Endothelial cell of umbilical vein (primary cell): ENCODE data around the gene SGCE. TPM values are rescaled to one million over a fixed set of nuclear protein-coding genes. Genes with fewer than 3 reads are reported as not detected.

Experiments
- BruUV-seq: library from RNA; stranded (reverse); fragments of 400-500 nt; replicated peaks from 2 replicates; lab custom pipeline; 2021; lab: Mats Ljungman, UMichigan
- CTCF ChIA-PET: fragments of 300-600, 350-600 bp; sonication (Branson Sonifier 250); formaldehyde crosslinking; loops from one replicate; lab custom pipeline; 2021; ENCODE audit warnings: antibody characterized with exemption, inconsistent platforms; lab: Charles Lee
- POLR2A ChIA-PET: fragments of 300-600, 350-600 bp; sonication (Branson Sonifier 250); formaldehyde crosslinking; loops from one replicate; lab custom pipeline; 2021; ENCODE audit warnings: antibody characterized with exemption, inconsistent platforms; lab: Charles Lee
- DNase-seq: peaks from one replicate; pipeline ENCODE4 v3.0.0-alpha.2; 2011; ENCODE audit warnings: low read depth, low spot score
- FAIRE-seq: peaks from 2 replicates; lab custom pipeline; 2011; peaks lifted over from hg19 to GRCh38; lab: Jason Lieb, UNC
- H2AFZ ChIP-seq: 2 replicates; pipeline ENCODE4 v1.6.0; 2012; ENCODE audit warnings: low read depth, low read length, control low read depth, inconsistent platforms
- H3K27ac ChIP-seq: 2 replicates; pipeline ENCODE4 v1.5.1; 2011; ENCODE audit warnings: low read depth, mild to moderate bottlenecking, control low read depth, low read length, moderate library complexity; ENCODE audit not compliant: insufficient read depth
- H3K27me3 ChIP-seq, 2 experiments: 2 replicates each; pipeline versions ENCODE4 v1.6.0 to v1.6.1; 2011; ENCODE audit warnings: low read length in 2 of 2, mixed read lengths in 1 of 2; ENCODE audit not compliant: control insufficient read depth in 2 of 2, insufficient read depth in 2 of 2
- H3K36me3 ChIP-seq, 2 experiments: 2 replicates in 1 of 2; 3 replicates in 1 of 2; pipeline ENCODE4 v1.5.1; 2011; ENCODE audit warnings: low read length in 2 of 2, mild to moderate bottlenecking in 1 of 2, moderate library complexity in 1 of 2; ENCODE audit not compliant: control insufficient read depth in 2 of 2, insufficient read depth in 2 of 2; ENCODE audit errors: extremely low read depth in 1 of 2
- H3K4me1 ChIP-seq: 3 replicates; pipeline ENCODE4 v1.5.1; 2011; ENCODE audit warnings: mild to moderate bottlenecking, low read length; ENCODE audit not compliant: control insufficient read depth, insufficient read depth; ENCODE audit errors: extremely low read depth
- H3K4me2 ChIP-seq: 2 replicates; pipeline ENCODE4 v1.6.1; 2011; ENCODE audit warnings: low read length, control low read depth, mixed read lengths; ENCODE audit not compliant: insufficient read depth
- H3K4me3 ChIP-seq, 3 experiments: fragments of 200-600 bp in 1 of 3; sonication (generic), shearing (Covaris generic) in 1 of 3; replicated peaks in 1 of 3; 2 replicates each; pipeline ENCODE4 v1.5.1; 2011 to 2016; ENCODE audit warnings: control low read depth in 3 of 3, low read length in 3 of 3, mild to moderate bottlenecking in 2 of 3, inconsistent platforms in 1 of 3, low read depth in 1 of 3, moderate library complexity in 1 of 3; ENCODE audit not compliant: insufficient read depth in 1 of 3
- H3K79me2 ChIP-seq: 2 replicates; pipeline ENCODE4 v1.6.0; 2012; ENCODE audit warnings: low read length, inconsistent platforms; ENCODE audit not compliant: control insufficient read depth, insufficient read depth
- H3K9ac ChIP-seq: replicated peaks from 2 replicates; pipeline ENCODE3; 2011; ENCODE audit warnings: low read length, control low read depth; ENCODE audit not compliant: insufficient read depth; ENCODE audit errors: extremely low read depth
- H3K9me1 ChIP-seq: replicated peaks from 3 replicates; pipeline ENCODE4 v1.6.0; 2011; ENCODE audit warnings: mild to moderate bottlenecking, low read length; ENCODE audit not compliant: control insufficient read depth, insufficient read depth; ENCODE audit errors: extremely low read depth
- H3K9me3 ChIP-seq: replicated peaks from 2 replicates; pipeline ENCODE4 v1.5.1; 2012; ENCODE audit warnings: low read length, inconsistent platforms; ENCODE audit not compliant: control insufficient read depth, insufficient read depth
- H4K20me1 ChIP-seq: replicated peaks from 2 replicates; pipeline ENCODE3; 2011; ENCODE audit warnings: mild to moderate bottlenecking, low read length; ENCODE audit not compliant: control insufficient read depth, insufficient read depth; ENCODE audit errors: extremely low read depth
- CTCF ChIP-seq, 2 donors: IDR thresholded peaks; 1 replicate in 1 of 2; 2 replicates in 1 of 2; pipeline ENCODE4 v1.5.1; 2011; ENCODE audit warnings: low read length in 2 of 2, mild to moderate bottlenecking in 2 of 2, moderate library complexity in 2 of 2, control low read depth in 1 of 2, inconsistent platforms in 1 of 2, low read depth in 1 of 2; ENCODE audit not compliant: insufficient read depth in 1 of 2; ENCODE audit errors: extremely low read depth in 1 of 2
- EZH2 ChIP-seq: IDR thresholded peaks from 2 replicates; pipeline ENCODE4 v1.6.1; 2012; ENCODE audit warnings: borderline replicate concordance, low read depth, mild to moderate bottlenecking, moderate library complexity, low read length, inconsistent platforms; ENCODE audit not compliant: severe bottlenecking
- FOS ChIP-seq: IDR thresholded peaks from 2 replicates; pipeline ENCODE4 v1.6.1; 2011; ENCODE audit warnings: mild to moderate bottlenecking, low read length, moderate library complexity, borderline replicate concordance; ENCODE audit not compliant: insufficient read depth
- GATA2 ChIP-seq: IDR thresholded peaks from 2 replicates; pipeline ENCODE4 v1.7.0; 2011; ENCODE audit warnings: low read depth, mild to moderate bottlenecking, moderate library complexity, mixed read lengths, low read length; ENCODE audit not compliant: insufficient read length, insufficient read depth
- JUN ChIP-seq: IDR thresholded peaks from 2 replicates; pipeline ENCODE4 v1.6.1; 2011; ENCODE audit warnings: borderline replicate concordance, low read depth; ENCODE audit not compliant: insufficient read length, insufficient read depth
- MAX ChIP-seq: IDR thresholded peaks from 2 replicates; pipeline ENCODE4 v1.6.1; 2011; ENCODE audit not compliant: insufficient read depth, insufficient read length
- MYC ChIP-seq: IDR thresholded peaks from one replicate; pipeline ENCODE4 v1.6.1; 2011; ENCODE audit warnings: mild to moderate bottlenecking, low read depth, low read length
- POLR2A ChIP-seq: IDR thresholded peaks from 2 replicates; pipeline ENCODE4 v1.6.1; 2012; ENCODE audit warnings: low read depth, mild to moderate bottlenecking, control low read depth, low read length
- POLR2AphosphoS5 ChIP-seq: IDR thresholded peaks from 2 replicates; pipeline ENCODE4 v1.6.1; 2012; ENCODE audit warnings: low read depth, mild to moderate bottlenecking, control low read depth, low read length, moderate library complexity; ENCODE audit not compliant: insufficient read depth
- dilution Hi-C: fragments of 300-500 bp; cut with MboI; formaldehyde crosslinking; loops from one replicate; pipeline ENCODE4 v1.15.0; 2019; ENCODE audit warnings: low sequenced_read_pairs; ENCODE audit not compliant: extremely low pct_ligation_motif_present
- intact Hi-C: fragments of 100-400 bp; cut with micrococcal nuclease; formaldehyde crosslinking; loops from one replicate; pipeline ENCODE4 v1.10.0; 2022
- polyA plus RNA-seq, 4 experiments: library from polyadenylated mRNA; depleted of rRNA in 3 of 4; stranded (reverse) in 3 of 4; unstranded in 1 of 4; fragments of >200 nt; gene quantifications; 2 replicates each; pipeline versions ENCODE4 v1.2.1 to v1.2.3, GENCODE V29; 2011 to 2012; ENCODE audit warnings: missing spikeins in 1 of 4
- total RNA-seq: library from RNA; stranded (reverse); gene quantifications from 2 replicates; pipeline ENCODE4 v1.2.3, GENCODE V29; 2021

SGCE gene
- total and polyA plus RNA-seq, 2 donors (not counting 3 experiments of a cell fraction or from before 2014, with no cell fraction given), result 46.8 to 53.3 TPM

- intact Hi-C loops, result loop anchor here (10.0 kb wide), 1 partner anchor 59 kb away; no protein-coding TSS in a partner anchor
- Histone ChIP-seq H3K36me3 (no peaks in the 10 kb centered on the region), H3K4me1 (no peaks in the 10 kb centered on the region), H3K9me1 (no peaks in the 10 kb centered on the region), H2AFZ (no peak overlapping the region), H3K27me3 (no peaks in the 10 kb centered on the region), H3K9ac (no peak overlapping the region), H3K79me2 (no peaks in the 10 kb centered on the region), H3K4me2 (no peak overlapping the region), H3K27ac (no peak overlapping the region), H3K4me3 (no peak overlapping the region), H3K9me3 (no peaks in the 10 kb centered on the region), H4K20me1 (no peaks in the 10 kb centered on the region)
- CTCF ChIA-PET, result interaction anchor here (1.1 kb wide), 1 partner anchor 9 kb away, joined by 4 read pairs; no protein-coding TSS in a partner anchor
- dilution Hi-C loops, result no loop called here
- no peak for DNase-seq
- no peak for TF ChIP-seq JUN
- TF ChIP-seq EZH2, result no peak
- no peak for TF ChIP-seq MYC
- TF ChIP-seq GATA2, result no peak
- no peak for TF ChIP-seq POLR2A
- TF ChIP-seq MAX, result no peak
- no peak for TF ChIP-seq FOS
- no peak for TF ChIP-seq CTCF (IDR thresholded peaks at IDR 0.05; ENCODE audit: extremely low read depth in 1 of 2, insufficient read depth in 1 of 2, low read depth in 1 of 2, low read length in 2 of 2)
- TF ChIP-seq POLR2AphosphoS5, result no peak
- POLR2A ChIA-PET, result no interaction called here
- BruUV-seq, result no TSS peak
- no peak for FAIRE-seq
These were observed 71.8 kb downstream of the SGCE start for GRCh38 chr7:94584113-94584512.
